HUES48 (cell line): ENCODE results near the gene WDR81.

Experiments
- H3K27ac ChIP-seq: one replicate; pipeline ENCODE4 v1.7.0; 2013; ENCODE audit warnings: low read depth, low read length, inconsistent platforms
- H3K27me3 ChIP-seq: 2 replicates; pipeline ENCODE4 v1.6.1; 2013; ENCODE audit warnings: mild to moderate bottlenecking, low read length; ENCODE audit not compliant: control insufficient read depth, insufficient read depth
- H3K36me3 ChIP-seq: 2 replicates; pipeline ENCODE4 v1.6.1; 2013; ENCODE audit warnings: low read length; ENCODE audit not compliant: control insufficient read depth, insufficient read depth
- H3K4me1 ChIP-seq: 2 replicates; pipeline ENCODE4 v1.6.1; 2013; ENCODE audit warnings: mild to moderate bottlenecking, low read length; ENCODE audit not compliant: control insufficient read depth, insufficient read depth
- H3K4me3 ChIP-seq: 2 replicates; pipeline ENCODE4 v1.5.1; 2013; ENCODE audit warnings: mild to moderate bottlenecking, low read depth, low read length
- H3K9ac ChIP-seq: 2 replicates; pipeline ENCODE4 v1.6.1; 2013; ENCODE audit warnings: mild to moderate bottlenecking, low read depth, low read length, moderate library complexity
- H3K9me3 ChIP-seq: 2 replicates; pipeline ENCODE4 v1.6.1; 2013; ENCODE audit warnings: low read length; ENCODE audit not compliant: control insufficient read depth, insufficient read depth

Gene WDR81

GRCh38 chr17:1744551-1745512 lies 20.3 kb downstream of the WDR81 start:
- no peaks in the 10 kb centered on the region for H3K36me3 ChIP-seq
- H3K9ac ChIP-seq = no peak overlapping the region
- no peaks in the 10 kb centered on the region; the same call in 1 of the 2 replicates for H3K4me1 ChIP-seq
- H3K9me3 ChIP-seq = no peaks in the 10 kb centered on the region
- no peak overlapping the region for H3K27ac ChIP-seq
- no peaks in the 10 kb centered on the region for H3K27me3 ChIP-seq
- H3K4me3 ChIP-seq = no peak overlapping the region

DNA sequence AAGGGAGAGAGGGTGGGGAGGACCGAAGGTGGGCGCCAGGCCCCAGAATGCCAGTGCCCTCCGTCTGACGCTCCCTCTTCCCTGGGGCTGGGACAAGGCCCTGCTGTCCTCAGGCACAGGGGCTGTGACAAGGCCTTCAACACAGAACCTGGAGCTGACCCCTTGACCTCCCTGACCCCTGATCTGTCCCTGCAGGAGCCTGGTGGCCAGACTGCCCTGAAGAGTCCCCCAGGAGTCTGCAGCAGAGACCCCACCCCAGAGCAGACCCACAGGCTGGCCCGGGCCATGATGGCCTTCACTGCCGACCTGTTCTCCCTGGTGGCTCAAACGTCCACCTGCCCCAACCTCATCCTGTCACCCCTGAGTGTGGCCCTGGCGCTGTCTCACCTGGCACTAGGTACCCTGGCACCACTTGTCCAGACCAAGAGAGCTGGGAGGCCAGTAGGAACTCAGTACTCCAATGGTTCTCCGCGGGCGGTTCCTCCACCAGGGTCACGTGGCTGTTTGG lies 21.1 kb downstream of the WDR81 start:
- Histone ChIP-seq H3K4me3 (no peak overlapping the region), H3K9ac (no peak overlapping the region), H3K4me1 (no peaks in the 10 kb centered on the region; the same call in 1 of the 2 replicates)

DNA sequence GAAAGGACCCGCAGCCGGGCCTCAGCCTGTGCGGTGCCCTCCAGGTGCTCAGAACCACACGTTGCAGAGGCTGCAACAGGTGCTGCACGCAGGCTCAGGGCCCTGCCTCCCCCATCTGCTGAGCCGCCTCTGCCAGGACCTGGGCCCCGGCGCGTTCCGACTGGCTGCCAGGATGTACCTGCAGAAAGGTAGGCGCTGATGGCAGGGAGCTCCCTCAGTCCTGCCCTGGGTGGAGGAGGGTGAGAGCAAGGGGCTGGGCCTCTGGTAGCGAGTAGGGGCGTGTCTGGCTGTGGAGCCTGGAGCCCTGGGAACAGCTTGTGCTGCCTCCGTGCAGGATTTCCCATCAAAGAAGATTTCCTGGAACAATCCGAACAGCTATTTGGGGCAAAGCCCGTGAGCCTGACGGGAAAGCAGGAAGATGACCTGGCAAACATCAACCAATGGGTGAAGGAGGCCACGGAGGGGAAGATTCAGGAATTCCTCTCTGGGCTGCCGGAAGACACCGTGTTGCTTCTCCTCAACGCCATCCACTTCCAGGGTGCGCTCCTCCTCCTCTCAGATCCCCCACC lies 22.6 kb downstream of the WDR81 start:
- no peaks in the 10 kb centered on the region for H3K27me3 ChIP-seq
- H3K4me3 ChIP-seq = no peak overlapping the region
- H3K36me3 ChIP-seq = no peaks in the 10 kb centered on the region
- H3K4me1 ChIP-seq = no peaks in the 10 kb centered on the region; the same call in 1 of the 2 replicates
- no peak overlapping the region for H3K27ac ChIP-seq
- H3K9me3 ChIP-seq = no peaks in the 10 kb centered on the region
- no peak overlapping the region for H3K9ac ChIP-seq

More for the DNA sequence above, 21.1 kb downstream of the WDR81 start:
- Histone ChIP-seq H3K36me3 (no peaks in the 10 kb centered on the region), H3K9me3 (no peaks in the 10 kb centered on the region), H3K27ac (no peak overlapping the region), H3K27me3 (no peaks in the 10 kb centered on the region)

GRCh38 chr17:1750628-1751027 lies 26.1 kb downstream of the WDR81 start:
- H3K27ac ChIP-seq = no peak overlapping the region
- no peaks in the 10 kb centered on the region for H3K9me3 ChIP-seq
- no peak overlapping the region for H3K4me3 ChIP-seq
- no peak overlapping the region for H3K9ac ChIP-seq
- H3K27me3 ChIP-seq = no peaks in the 10 kb centered on the region
- H3K36me3 ChIP-seq = no peaks in the 10 kb centered on the region
- H3K4me1 ChIP-seq = no peaks in the 10 kb centered on the region; the same call in 1 of the 2 replicates

DNA sequence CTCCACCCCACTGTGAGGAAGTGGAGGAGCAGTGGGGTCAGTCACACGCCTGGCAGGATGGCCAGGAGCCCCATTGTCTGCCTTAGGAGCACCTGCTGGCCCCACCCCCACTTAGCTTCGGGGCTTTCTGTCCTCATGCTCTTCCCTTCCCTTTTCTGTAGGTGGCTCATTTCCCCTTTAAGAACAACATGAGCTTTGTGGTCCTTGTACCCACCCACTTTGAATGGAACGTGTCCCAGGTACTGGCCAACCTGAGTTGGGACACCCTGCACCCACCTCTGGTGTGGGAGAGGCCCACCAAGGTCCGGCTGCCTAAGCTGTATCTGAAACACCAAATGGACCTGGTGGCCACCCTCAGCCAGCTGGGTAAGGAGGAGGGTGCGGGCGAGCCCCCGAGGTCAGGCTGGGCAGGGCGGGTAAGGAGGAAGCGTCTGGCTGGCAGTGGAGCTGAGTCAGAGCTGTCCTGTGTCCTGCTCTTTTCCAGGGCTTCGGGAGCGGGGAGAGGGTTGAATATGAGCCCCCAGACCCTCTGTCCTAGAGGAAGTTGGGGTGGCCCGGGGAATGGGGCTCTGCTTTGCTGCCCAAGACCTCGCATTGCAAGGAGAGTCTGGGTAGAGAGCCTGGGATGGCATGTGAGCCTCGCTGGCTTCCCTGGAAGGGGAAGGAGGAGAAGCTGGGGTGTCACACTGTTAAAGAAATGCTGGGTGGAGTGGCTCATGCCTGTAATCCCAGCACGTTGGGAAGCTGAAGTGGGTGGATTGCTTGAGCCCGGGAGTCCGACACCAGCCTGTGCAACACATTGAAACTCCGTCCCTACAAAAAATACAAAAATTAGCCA lies 28.1 kb downstream of the WDR81 start:
- H3K9ac ChIP-seq = no peak overlapping the region
- no peak overlapping the region for H3K27ac ChIP-seq

DNA sequence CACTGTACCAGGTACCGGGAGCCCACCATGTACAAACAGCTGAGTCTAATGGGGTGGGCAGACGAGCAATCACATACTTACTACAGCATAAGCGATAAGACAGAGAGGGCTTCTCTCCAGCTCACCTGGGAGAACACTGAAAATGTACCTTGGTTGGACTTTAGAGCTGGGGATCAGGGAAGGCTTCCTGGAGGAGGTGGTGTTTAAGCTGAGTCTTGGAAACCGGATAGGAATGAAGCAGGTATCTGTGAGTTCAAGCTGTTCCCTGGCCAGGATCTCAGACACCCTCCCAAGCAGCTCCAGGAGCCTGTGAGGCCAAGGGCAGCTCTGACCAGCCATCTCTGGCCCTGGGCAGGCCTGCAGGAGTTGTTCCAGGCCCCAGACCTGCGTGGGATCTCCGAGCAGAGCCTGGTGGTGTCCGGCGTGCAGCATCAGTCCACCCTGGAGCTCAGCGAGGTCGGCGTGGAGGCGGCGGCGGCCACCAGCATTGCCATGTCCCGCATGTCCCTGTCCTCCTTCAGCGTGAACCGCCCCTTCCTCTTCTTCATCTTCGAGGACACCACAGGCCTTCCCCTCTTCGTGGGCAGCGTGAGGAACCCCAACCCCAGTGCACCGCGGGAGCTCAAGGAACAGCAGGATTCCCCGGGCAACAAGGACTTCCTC lies 29.4 kb downstream of the WDR81 start:
- Histone ChIP-seq H3K9me3 (no peaks in the 10 kb centered on the region), H3K27ac (no peak overlapping the region), H3K4me1 (no peaks in the 10 kb centered on the region; the same call in 1 of the 2 replicates), H3K27me3 (no peaks in the 10 kb centered on the region), H3K36me3 (no peaks in the 10 kb centered on the region), H3K4me3 (no peak overlapping the region), H3K9ac (no peak overlapping the region)

More for the DNA sequence above, 28.1 kb downstream of the WDR81 start:
- no peaks in the 10 kb centered on the region for H3K9me3 ChIP-seq
- H3K4me3 ChIP-seq = no peak overlapping the region
- H3K36me3 ChIP-seq = no peaks in the 10 kb centered on the region
- no peaks in the 10 kb centered on the region for H3K27me3 ChIP-seq
- H3K4me1 ChIP-seq = no peaks in the 10 kb centered on the region; the same call in 1 of the 2 replicates

DNA sequence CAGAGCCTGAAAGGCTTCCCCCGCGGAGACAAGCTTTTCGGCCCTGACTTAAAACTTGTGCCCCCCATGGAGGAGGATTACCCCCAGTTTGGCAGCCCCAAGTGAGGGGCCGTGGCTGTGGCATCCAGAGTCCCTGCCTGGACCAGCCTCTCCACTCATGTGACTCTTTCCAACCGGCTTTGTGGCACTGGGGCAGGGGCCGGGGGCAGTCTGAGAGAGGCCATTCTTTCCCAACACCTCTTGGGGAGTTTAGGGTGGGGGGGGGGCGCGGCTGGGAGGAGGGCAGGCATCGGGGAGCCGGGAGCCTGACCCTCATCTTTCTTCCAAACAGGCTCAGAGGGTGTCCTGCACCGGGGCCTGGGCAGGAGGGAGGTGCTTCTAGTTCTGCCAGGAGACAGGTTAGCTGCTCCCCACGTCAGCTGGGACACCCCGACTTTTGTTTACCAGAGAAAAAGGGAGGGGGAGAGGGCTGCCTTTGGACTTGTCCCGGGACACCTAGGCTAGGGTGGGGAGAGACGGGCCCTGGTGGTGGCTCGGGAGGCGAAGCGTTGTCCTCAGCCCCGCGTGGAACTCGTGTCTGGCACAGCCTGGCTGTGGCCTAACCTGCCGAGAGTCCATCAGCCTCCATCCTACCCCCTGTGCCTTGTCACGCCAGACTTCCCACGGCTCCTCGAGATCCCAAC lies 30.1 kb downstream of the WDR81 start:
- no peaks in the 10 kb centered on the region; the same call in 1 of the 2 replicates for H3K4me1 ChIP-seq
- no peaks in the 10 kb centered on the region for H3K36me3 ChIP-seq
- H3K4me3 ChIP-seq = no peak overlapping the region
- no peaks in the 10 kb centered on the region for H3K9me3 ChIP-seq
- H3K27me3 ChIP-seq = no peaks in the 10 kb centered on the region
- no peak overlapping the region for H3K9ac ChIP-seq
- no peak overlapping the region for H3K27ac ChIP-seq

DNA sequence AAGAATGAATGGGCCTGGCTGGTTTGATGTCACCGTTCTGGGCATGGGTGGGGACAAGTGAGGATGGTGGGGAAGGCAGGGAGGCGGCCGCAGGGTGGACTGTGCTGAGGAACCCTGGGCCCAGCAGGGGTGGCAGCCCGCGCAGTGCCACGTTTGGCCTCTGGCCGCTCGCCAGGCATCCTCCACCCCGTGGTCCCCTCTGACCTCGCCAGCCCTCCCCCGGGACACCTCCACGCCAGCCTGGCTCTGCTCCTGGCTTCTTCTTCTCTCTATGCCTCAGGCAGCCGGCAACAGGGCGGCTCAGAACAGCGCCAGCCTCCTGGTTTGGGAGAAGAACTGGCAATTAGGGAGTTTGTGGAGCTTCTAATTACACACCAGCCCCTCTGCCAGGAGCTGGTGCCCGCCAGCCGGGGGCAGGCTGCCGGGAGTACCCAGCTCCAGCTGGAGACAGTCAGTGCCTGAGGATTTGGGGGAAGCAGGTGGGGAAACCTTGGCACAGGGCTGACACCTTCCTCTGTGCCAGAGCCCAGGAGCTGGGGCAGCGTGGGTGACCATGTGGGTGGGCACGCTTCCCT lies 30.8 kb downstream of the WDR81 start:
- no peaks in the 10 kb centered on the region for H3K36me3 ChIP-seq
- no peak overlapping the region for H3K9ac ChIP-seq
- H3K4me3 ChIP-seq = no peak overlapping the region
- H3K9me3 ChIP-seq = no peaks in the 10 kb centered on the region
- no peaks in the 10 kb centered on the region; the same call in 1 of the 2 replicates for H3K4me1 ChIP-seq
- no peaks in the 10 kb centered on the region for H3K27me3 ChIP-seq
- no peak overlapping the region for H3K27ac ChIP-seq

- H3K4me3 ChIP-seq = no peak overlapping the region
- H3K4me1 ChIP-seq = no peaks in the 10 kb centered on the region; the same call in 1 of the 2 replicates
- H3K27ac ChIP-seq = no peak overlapping the region
- no peaks in the 10 kb centered on the region for H3K9me3 ChIP-seq
- H3K36me3 ChIP-seq = no peaks in the 10 kb centered on the region
- no peak overlapping the region for H3K9ac ChIP-seq
- no peaks in the 10 kb centered on the region for H3K27me3 ChIP-seq
Observed at GRCh38 chr17:1755827-1756262, 31.3 kb downstream of the WDR81 start.
